WTC11 (cell line): ENCODE measurements around the gene SCUBE3. TPM values are rescaled to one million over a fixed set of nuclear protein-coding genes. Genes with fewer than 3 reads are reported as not detected.

Source experiments
- ATAC-seq: fragments of 200-7000 bp; cut with Tn5 transposase; 2 replicates; pipeline ENCODE4 v1.10.0; 2021; ENCODE audit warnings: mild to moderate bottlenecking, moderate library complexity
- CTCF ChIA-PET: fragments of 300-600 bp; sonication (Branson Sonifier 250); formaldehyde crosslinking; loops from one replicate; lab custom pipeline; 2021; ENCODE audit warnings: antibody characterized with exemption; lab: Charles Lee
- POLR2A ChIA-PET: fragments of 350-600 bp; sonication (Branson Sonifier 250); formaldehyde crosslinking; loops from one replicate; lab custom pipeline; 2021; ENCODE audit warnings: antibody characterized with exemption; lab: Charles Lee
- DNase-seq: peaks from one replicate; pipeline ENCODE4 v3.0.0; 2021; ENCODE audit warnings: low spot score
- H3K27ac Mint-ChIP-seq: 2 replicates; pipeline ENCODE4 v1.8.0; 2021; ENCODE audit warnings: mixed read lengths
- H3K27me3 Mint-ChIP-seq: 2 replicates; pipeline ENCODE4 v1.8.0; 2021; ENCODE audit warnings: low read depth, mild to moderate bottlenecking, moderate library complexity, mixed read lengths
- H3K36me3 Mint-ChIP-seq: 2 replicates; pipeline ENCODE4 v1.8.0; 2021; ENCODE audit warnings: mixed read lengths
- H3K4me1 Mint-ChIP-seq: 2 replicates; pipeline ENCODE4 v1.8.0; 2022; ENCODE audit warnings: mixed read lengths
- H3K4me3 Mint-ChIP-seq: 2 replicates; pipeline ENCODE4 v1.8.0; 2021; ENCODE audit warnings: mild to moderate bottlenecking, moderate library complexity, mixed read lengths
- H3K9me3 Mint-ChIP-seq: 2 replicates; pipeline ENCODE4 v1.8.0; 2021; ENCODE audit warnings: mixed read lengths
- ARID4B ChIP-seq: sonication (generic); formaldehyde crosslinking; IDR thresholded peaks from 2 replicates; pipeline ENCODE4 v1.8.0; 2023; ENCODE audit warnings: missing genetic modification reagents, mild to moderate bottlenecking, borderline replicate concordance
- ATF3 ChIP-seq: sonication (generic); formaldehyde crosslinking; conservative IDR thresholded peaks from 2 replicates; pipeline ENCODE4 v1.8.1; 2022; ENCODE audit warnings: mild to moderate bottlenecking, missing genetic modification reagents
- E2F1 ChIP-seq: sonication (generic); formaldehyde crosslinking; IDR thresholded peaks from 2 replicates; pipeline ENCODE4 v1.8.0; 2022; ENCODE audit warnings: mild to moderate bottlenecking, missing genetic modification reagents
- EMX1 ChIP-seq: fragments of 250-450 bp; sonication (Bioruptor Pico); IDR thresholded peaks from 2 replicates; pipeline ENCODE4 v1.8.0; 2021; ENCODE audit warnings: mild to moderate bottlenecking
- HMGXB4 ChIP-seq: sonication (generic); formaldehyde crosslinking; IDR thresholded peaks from 2 replicates; pipeline ENCODE4 v1.8.1; 2023; ENCODE audit warnings: mild to moderate bottlenecking, moderate library complexity, missing genetic modification reagents
- IRF1 ChIP-seq: sonication (generic); formaldehyde crosslinking; IDR thresholded peaks from 2 replicates; pipeline ENCODE4 v1.8.0; 2023; ENCODE audit warnings: missing genetic modification reagents
- NR3C1 ChIP-seq: sonication (generic); formaldehyde crosslinking; conservative IDR thresholded peaks from 2 replicates; pipeline ENCODE4 v1.8.1; 2023; ENCODE audit warnings: low read depth, mild to moderate bottlenecking, missing genetic modification reagents
- RORB ChIP-seq: fragments of 250-450 bp; sonication (Bioruptor Pico); IDR thresholded peaks from 2 replicates; pipeline ENCODE4 v1.9.0; 2021; ENCODE audit warnings: mild to moderate bottlenecking
- TEAD4 ChIP-seq: sonication (generic); formaldehyde crosslinking; IDR thresholded peaks from 2 replicates; pipeline ENCODE4 v1.8.0; 2022; ENCODE audit warnings: mild to moderate bottlenecking, missing genetic modification reagents
- ZNF671 ChIP-seq: fragments of 250-450 bp; sonication (Bioruptor Pico); IDR thresholded peaks from 2 replicates; pipeline ENCODE4 v1.8.0; 2021; ENCODE audit warnings: mild to moderate bottlenecking
- total RNA-seq: library from RNA; stranded (reverse); gene quantifications from 3 replicates; pipeline ENCODE4 v1.2.3, GENCODE V29; 2021
- TF ChIP-seq, protein P1 (sequence below): sonication (generic); formaldehyde crosslinking; IDR thresholded peaks from 2 replicates; pipeline ENCODE4 v1.8.1; 2023; ENCODE audit warnings: mild to moderate bottlenecking, missing genetic modification reagents
- TF ChIP-seq, protein P2 (sequence below): sonication (generic); formaldehyde crosslinking; IDR thresholded peaks from 2 replicates; pipeline ENCODE4 v1.8.1; 2022; ENCODE audit warnings: low read depth, missing genetic modification reagents, borderline replicate concordance
- TF ChIP-seq, protein P3 (sequence below): sonication (generic); formaldehyde crosslinking; IDR thresholded peaks from 2 replicates; pipeline ENCODE4 v1.8.0; 2022; ENCODE audit warnings: mild to moderate bottlenecking, missing genetic modification reagents

SCUBE3 gene
- total RNA-seq, 1 experiment from 2014 or later: 2.1 TPM

- Mint-ChIP-seq H3K27me3 (peaks cover 32% of the 10 kb centered on the region), H3K27ac (no peak overlapping the region), H3K9me3 (no peaks in the 10 kb centered on the region), H3K4me3 (no peak overlapping the region), H3K4me1 (peaks cover 38% of the 10 kb centered on the region), H3K36me3 (no peaks in the 10 kb centered on the region)
- ChIA-PET CTCF (interaction anchor here (6.3 kb wide), 1 partner anchor 95 kb away, joined by 102 read pairs; no protein-coding TSS in a partner anchor), POLR2A (no interaction called here)
- ATAC-seq (no peak), DNase-seq (no peak)
- TF ChIP-seq, protein P1, sequence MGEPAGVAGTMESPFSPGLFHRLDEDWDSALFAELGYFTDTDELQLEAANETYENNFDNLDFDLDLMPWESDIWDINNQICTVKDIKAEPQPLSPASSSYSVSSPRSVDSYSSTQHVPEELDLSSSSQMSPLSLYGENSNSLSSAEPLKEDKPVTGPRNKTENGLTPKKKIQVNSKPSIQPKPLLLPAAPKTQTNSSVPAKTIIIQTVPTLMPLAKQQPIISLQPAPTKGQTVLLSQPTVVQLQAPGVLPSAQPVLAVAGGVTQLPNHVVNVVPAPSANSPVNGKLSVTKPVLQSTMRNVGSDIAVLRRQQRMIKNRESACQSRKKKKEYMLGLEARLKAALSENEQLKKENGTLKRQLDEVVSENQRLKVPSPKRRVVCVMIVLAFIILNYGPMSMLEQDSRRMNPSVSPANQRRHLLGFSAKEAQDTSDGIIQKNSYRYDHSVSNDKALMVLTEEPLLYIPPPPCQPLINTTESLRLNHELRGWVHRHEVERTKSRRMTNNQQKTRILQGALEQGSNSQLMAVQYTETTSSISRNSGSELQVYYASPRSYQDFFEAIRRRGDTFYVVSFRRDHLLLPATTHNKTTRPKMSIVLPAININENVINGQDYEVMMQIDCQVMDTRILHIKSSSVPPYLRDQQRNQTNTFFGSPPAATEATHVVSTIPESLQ (CRISPR knock-in tag): no peak
- no peak for TF ChIP-seq ATF3 (CRISPR knock-in tag)
Observed at GRCh38 chr6:35242906-35243305, 29.1 kb downstream of the SCUBE3 start.

- CTCF ChIA-PET: interaction anchor here (6.3 kb wide), 1 partner anchor 95 kb away, joined by 102 read pairs; no protein-coding TSS in a partner anchor
- peaks cover 26% of the 10 kb centered on the region for H3K27me3 Mint-ChIP-seq
Observed at GRCh38 chr6:35243386-35243958, 29.7 kb downstream of the SCUBE3 start.

More at GRCh38 chr6:35243386-35243958, 29.7 kb downstream of the SCUBE3 start:
- H3K9me3 Mint-ChIP-seq: no peaks in the 10 kb centered on the region
- no peak for TF ChIP-seq HMGXB4 (CRISPR knock-in tag)
- no peak for TF ChIP-seq NR3C1 (CRISPR knock-in tag)
- TF ChIP-seq RORB (CRISPR knock-in tag): no peak
- TF ChIP-seq E2F1 (CRISPR knock-in tag): no peak
- TF ChIP-seq ARID4B (CRISPR knock-in tag): no peak
- no peak for TF ChIP-seq TEAD4
- TF ChIP-seq ZNF671 (CRISPR knock-in tag): no peak
- TF ChIP-seq, protein P2, sequence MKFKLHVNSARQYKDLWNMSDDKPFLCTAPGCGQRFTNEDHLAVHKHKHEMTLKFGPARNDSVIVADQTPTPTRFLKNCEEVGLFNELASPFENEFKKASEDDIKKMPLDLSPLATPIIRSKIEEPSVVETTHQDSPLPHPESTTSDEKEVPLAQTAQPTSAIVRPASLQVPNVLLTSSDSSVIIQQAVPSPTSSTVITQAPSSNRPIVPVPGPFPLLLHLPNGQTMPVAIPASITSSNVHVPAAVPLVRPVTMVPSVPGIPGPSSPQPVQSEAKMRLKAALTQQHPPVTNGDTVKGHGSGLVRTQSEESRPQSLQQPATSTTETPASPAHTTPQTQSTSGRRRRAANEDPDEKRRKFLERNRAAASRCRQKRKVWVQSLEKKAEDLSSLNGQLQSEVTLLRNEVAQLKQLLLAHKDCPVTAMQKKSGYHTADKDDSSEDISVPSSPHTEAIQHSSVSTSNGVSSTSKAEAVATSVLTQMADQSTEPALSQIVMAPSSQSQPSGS (CRISPR knock-in tag): no peak
- TF ChIP-seq EMX1: no peak
- TF ChIP-seq, protein P3, sequence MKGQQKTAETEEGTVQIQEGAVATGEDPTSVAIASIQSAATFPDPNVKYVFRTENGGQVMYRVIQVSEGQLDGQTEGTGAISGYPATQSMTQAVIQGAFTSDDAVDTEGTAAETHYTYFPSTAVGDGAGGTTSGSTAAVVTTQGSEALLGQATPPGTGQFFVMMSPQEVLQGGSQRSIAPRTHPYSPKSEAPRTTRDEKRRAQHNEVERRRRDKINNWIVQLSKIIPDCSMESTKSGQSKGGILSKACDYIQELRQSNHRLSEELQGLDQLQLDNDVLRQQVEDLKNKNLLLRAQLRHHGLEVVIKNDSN (CRISPR knock-in tag): no peak
- TF ChIP-seq IRF1 (CRISPR knock-in tag): no peak
- TF ChIP-seq ATF3 (CRISPR knock-in tag): no peak
- no peak overlapping the region for H3K4me3 Mint-ChIP-seq
- POLR2A ChIA-PET: no interaction called here
- H3K4me1 Mint-ChIP-seq: peaks cover 35% of the 10 kb centered on the region
- no peak for DNase-seq
- H3K27ac Mint-ChIP-seq: no peak overlapping the region
- no peaks in the 10 kb centered on the region for H3K36me3 Mint-ChIP-seq
- ATAC-seq: no peak
